ENCODE measurements around the gene RAPGEF6.

The RAPGEF6 gene

GRCh38 chr5:131488463-131488862 lies 146.6 kb downstream of the RAPGEF6 start:
- no peak for TF ChIP-seq REST (IDR thresholded peaks at IDR 0.05; ENCODE audit: insufficient read depth in 1 of 2, low read depth in 2 of 2, low read length in 2 of 2)
- no peak for TF ChIP-seq TAF1 (IDR thresholded peaks at IDR 0.05; ENCODE audit: borderline replicate concordance, insufficient read depth, low read length)
- TF ChIP-seq FOXP2 (optimal IDR thresholded peaks at IDR 0.05; ENCODE audit: borderline replicate concordance, extremely low read depth, extremely low read length, insufficient read depth), result no peak
- no peak for TF ChIP-seq POLR2AphosphoS5 (IDR thresholded peaks at IDR 0.05; ENCODE audit: low read depth, low read length)
- no peak for TF ChIP-seq SIN3A (IDR thresholded peaks at IDR 0.05; ENCODE audit: borderline replicate concordance, insufficient read depth, low read length)

GRCh38 chr5:131482617-131483016 lies 152.4 kb downstream of the RAPGEF6 start:
- TF ChIP-seq TAF1 (IDR thresholded peaks at IDR 0.05; ENCODE audit: borderline replicate concordance, insufficient read depth, low read length) (no peak), REST (IDR thresholded peaks at IDR 0.05; ENCODE audit: insufficient read depth in 1 of 2, low read depth in 2 of 2, low read length in 2 of 2) (no peak), SIN3A (IDR thresholded peaks at IDR 0.05; ENCODE audit: borderline replicate concordance, insufficient read depth, low read length) (no peak), FOXP2 (optimal IDR thresholded peaks at IDR 0.05; ENCODE audit: borderline replicate concordance, extremely low read depth, extremely low read length, insufficient read depth) (no peak), POLR2AphosphoS5 (IDR thresholded peaks at IDR 0.05; ENCODE audit: low read depth, low read length) (no peak)

DNA sequence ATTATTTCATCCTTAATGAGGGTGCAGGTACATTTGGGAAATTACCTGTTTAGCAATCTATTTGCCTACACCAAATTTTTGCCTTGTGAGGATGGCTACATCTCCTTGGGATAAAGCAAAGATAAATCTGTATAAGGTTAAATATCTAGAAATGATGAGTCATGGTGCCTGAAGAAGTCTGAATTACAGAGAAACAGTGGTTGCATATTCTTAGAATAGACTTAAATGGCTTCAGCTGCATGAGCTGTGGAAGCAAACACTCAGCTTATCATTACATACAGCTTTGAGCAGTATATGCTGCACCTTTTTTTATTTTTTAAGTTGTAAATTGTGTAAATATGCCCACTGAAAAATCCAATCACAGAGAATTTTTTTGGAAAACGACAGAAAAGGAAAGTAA lies 153.5 kb downstream of the RAPGEF6 start:
- TF ChIP-seq FOXP2 (optimal IDR thresholded peaks at IDR 0.05; ENCODE audit: borderline replicate concordance, extremely low read depth, extremely low read length, insufficient read depth), result no peak
- TF ChIP-seq SIN3A (IDR thresholded peaks at IDR 0.05; ENCODE audit: borderline replicate concordance, insufficient read depth, low read length), result no peak
- TF ChIP-seq REST (IDR thresholded peaks at IDR 0.05; ENCODE audit: insufficient read depth in 1 of 2, low read depth in 2 of 2, low read length in 2 of 2), result no peak

- TF ChIP-seq SIN3A (IDR thresholded peaks at IDR 0.05; ENCODE audit: borderline replicate concordance, insufficient read depth, low read length), result no peak
- TF ChIP-seq FOXP2 (optimal IDR thresholded peaks at IDR 0.05; ENCODE audit: borderline replicate concordance, extremely low read depth, extremely low read length, insufficient read depth), result no peak
- TF ChIP-seq REST (IDR thresholded peaks at IDR 0.05; ENCODE audit: insufficient read depth in 1 of 2, low read depth in 2 of 2, low read length in 2 of 2), result no peak
- no peak for TF ChIP-seq POLR2AphosphoS5 (IDR thresholded peaks at IDR 0.05; ENCODE audit: low read depth, low read length)
- TF ChIP-seq TAF1 (IDR thresholded peaks at IDR 0.05; ENCODE audit: borderline replicate concordance, insufficient read depth, low read length), result no peak
Measured at GRCh38 chr5:131475541-131475941, 159.5 kb downstream of the RAPGEF6 start.

DNA sequence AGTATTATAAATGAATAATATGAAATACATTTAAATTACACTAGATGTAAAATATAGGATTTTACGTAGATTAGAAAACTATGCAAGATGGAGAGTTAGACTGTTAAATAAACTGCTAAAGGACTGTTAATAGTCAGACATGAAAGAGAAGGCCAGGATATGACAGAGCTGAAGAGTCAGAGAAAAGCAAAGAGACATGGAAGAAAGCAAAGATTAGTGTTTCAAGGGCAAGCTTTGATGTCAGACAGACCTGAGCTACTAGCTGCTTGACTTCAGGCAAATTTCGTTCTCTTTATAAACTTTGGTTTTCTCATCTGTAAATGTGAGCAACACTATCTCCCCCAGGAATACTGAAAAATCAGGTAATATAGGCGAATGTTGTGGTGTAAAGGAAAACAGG lies 161.3 kb downstream of the RAPGEF6 start:
- TF ChIP-seq FOXP2 (optimal IDR thresholded peaks at IDR 0.05; ENCODE audit: borderline replicate concordance, extremely low read depth, extremely low read length, insufficient read depth) (no peak), POLR2AphosphoS5 (IDR thresholded peaks at IDR 0.05; ENCODE audit: low read depth, low read length) (no peak), TAF1 (IDR thresholded peaks at IDR 0.05; ENCODE audit: borderline replicate concordance, insufficient read depth, low read length) (no peak), REST (IDR thresholded peaks at IDR 0.05; ENCODE audit: insufficient read depth in 1 of 2, low read depth in 2 of 2, low read length in 2 of 2) (no peak)

Measured in PFSK-1 (cell line).